CD4-positive, alpha-beta memory T cell (primary cell): ENCODE measurements around the gene EIF1AX. TPM values are rescaled to one million over a fixed set of nuclear protein-coding genes. Genes with fewer than 3 reads are reported as not detected.

Source experiments
- CTCF ChIA-PET: fragments of 350-600 bp; sonication (Branson Sonifier 250); formaldehyde crosslinking; loops from one replicate; lab custom pipeline; 2021; ENCODE audit warnings: inconsistent platforms; ENCODE audit not compliant: partially characterized antibody; lab: Charles Lee
- POLR2A ChIA-PET: fragments of 350-600 bp; sonication (Branson Sonifier 250); formaldehyde crosslinking; loops from one replicate; lab custom pipeline; 2021; ENCODE audit not compliant: partially characterized antibody; lab: Charles Lee
- DNase-seq, 5 donors: peaks; one replicate each; pipeline versions ENCODE4 v3.0.0 to v3.0.0-alpha.2; 2020 to 2022; ENCODE audit warnings: mixed read lengths in 1 of 5
- H3K27ac ChIP-seq: one replicate; pipeline ENCODE4 v1.7.0; 2013; ENCODE audit warnings: low read depth, low read length
- H3K27me3 ChIP-seq: 2 replicates; pipeline ENCODE4 v1.7.0; 2013; ENCODE audit warnings: mild to moderate bottlenecking, low read length, moderate library complexity; ENCODE audit not compliant: insufficient read depth
- H3K36me3 ChIP-seq: 2 replicates; pipeline ENCODE4 v1.7.0; 2013; ENCODE audit warnings: mild to moderate bottlenecking, low read length, moderate library complexity; ENCODE audit not compliant: insufficient read depth
- H3K4me1 ChIP-seq: 2 replicates; pipeline ENCODE4 v1.7.0; 2013; ENCODE audit warnings: mild to moderate bottlenecking, low read length, moderate library complexity; ENCODE audit not compliant: insufficient read depth
- H3K4me3 ChIP-seq, 2 donors: one replicate each; pipeline ENCODE4 v1.7.0; 2013; ENCODE audit warnings: low read length in 2 of 2, mild to moderate bottlenecking in 1 of 2
- H3K9me3 ChIP-seq, 2 donors: one replicate each; pipeline ENCODE4 v1.7.0; 2013; ENCODE audit warnings: low read length in 2 of 2, control low read depth in 1 of 2; ENCODE audit not compliant: control insufficient read depth in 1 of 2
- H3K27ac Mint-ChIP-seq, 7 donors: one replicate each; pipeline ENCODE4 v1.8.0; 2020 to 2021; ENCODE audit warnings: mixed read lengths in 7 of 7, mild to moderate bottlenecking in 6 of 7, inconsistent platforms in 3 of 7, moderate library complexity in 3 of 7
- H3K27me3 Mint-ChIP-seq, 2 donors: one replicate each; pipeline ENCODE4 v1.8.0; 2020 to 2021; ENCODE audit warnings: mixed read lengths in 2 of 2
- H3K36me3 Mint-ChIP-seq, 2 donors: one replicate each; pipeline ENCODE4 v1.8.0; 2020 to 2021; ENCODE audit warnings: mixed read lengths in 2 of 2, inconsistent platforms in 1 of 2, mild to moderate bottlenecking in 1 of 2
- H3K4me1 Mint-ChIP-seq, 4 donors: one replicate each; pipeline ENCODE4 v1.8.0; 2020 to 2021; ENCODE audit warnings: mixed read lengths in 4 of 4, mild to moderate bottlenecking in 1 of 4
- H3K4me3 Mint-ChIP-seq, 8 donors: one replicate each; pipeline ENCODE4 v1.8.0; 2020 to 2021; ENCODE audit warnings: mixed read lengths in 8 of 8, mild to moderate bottlenecking in 7 of 8, moderate library complexity in 6 of 8, inconsistent platforms in 3 of 8
- H3K9me3 Mint-ChIP-seq, 8 donors: one replicate each; pipeline ENCODE4 v1.8.0; 2020 to 2021; ENCODE audit warnings: mixed read lengths in 8 of 8, mild to moderate bottlenecking in 5 of 8, inconsistent platforms in 3 of 8, moderate library complexity in 1 of 8
- intact Hi-C: fragments of 100-400 bp; cut with micrococcal nuclease; formaldehyde crosslinking; loops from one replicate; pipeline ENCODE4 v1.15.1; 2023
- polyA plus RNA-seq, 2 donors: library from polyadenylated mRNA; unstranded; fragments of 300-500 nt; fragmentation: Illumina TruSeq; gene quantifications; one replicate each; pipeline ENCODE4 v1.2.3, GENCODE V29; 2021
- total RNA-seq, 2 experiments: library from RNA; stranded (reverse); gene quantifications; one replicate each; pipeline ENCODE4 v1.2.3, GENCODE V29; 2021

The EIF1AX gene, protein sequence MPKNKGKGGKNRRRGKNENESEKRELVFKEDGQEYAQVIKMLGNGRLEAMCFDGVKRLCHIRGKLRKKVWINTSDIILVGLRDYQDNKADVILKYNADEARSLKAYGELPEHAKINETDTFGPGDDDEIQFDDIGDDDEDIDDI
- total RNA-seq (10 to 100 TPM; 61.1 to 62.4 TPM), polyA plus RNA-seq (100 to 1,000 TPM in 1 of 2 donors, 10 to 100 TPM in 1; 84.9 to 122 TPM)

DNA sequence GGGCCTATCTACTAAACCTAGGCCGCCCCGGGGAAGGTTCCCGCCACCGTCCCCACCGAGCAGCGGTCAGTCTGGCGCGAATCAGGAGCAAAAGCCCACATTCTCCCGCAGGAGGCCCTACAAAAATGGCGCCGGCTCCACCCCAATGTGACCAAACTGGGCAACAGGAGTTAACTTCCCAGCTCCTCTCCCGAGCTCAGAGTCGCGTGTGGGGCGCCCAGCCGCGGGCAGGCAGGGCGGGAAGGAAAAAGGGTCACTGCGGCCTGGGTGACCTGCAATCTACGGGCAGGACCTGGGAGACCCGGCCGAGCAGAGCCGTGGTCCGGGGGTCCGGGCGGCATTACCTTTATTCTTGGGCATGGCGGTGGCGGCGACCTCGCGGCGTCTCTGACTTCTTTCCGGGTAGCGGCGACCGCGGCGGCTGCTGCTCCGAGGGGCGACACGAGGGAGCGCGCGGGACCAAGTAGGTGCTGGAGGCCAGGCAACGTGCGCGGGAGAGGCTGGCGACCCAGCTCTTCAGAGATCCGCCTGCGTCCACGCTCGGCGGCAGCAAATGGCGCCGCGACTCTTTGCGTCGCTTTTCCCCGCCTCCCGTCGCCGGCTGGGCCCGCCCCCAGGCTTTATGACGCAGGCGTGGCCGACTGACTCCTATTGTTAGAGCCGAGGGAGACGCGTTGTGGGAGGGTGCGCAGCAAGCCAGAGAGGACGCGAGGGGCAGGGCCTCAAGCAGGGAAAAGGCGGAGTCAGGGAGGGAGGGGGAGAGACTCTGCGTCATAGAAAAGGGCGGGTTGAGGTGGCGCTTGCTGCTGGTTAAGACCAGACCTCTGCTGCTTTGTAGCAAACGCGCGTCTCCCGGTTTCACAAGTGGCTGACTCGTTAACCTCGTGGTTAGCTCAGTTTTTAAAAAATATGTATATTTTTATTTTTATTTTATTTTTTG, at the start of gene EIF1AX:
EIF1AX (minus strand) TSS at position 558 of the 940 bp plus-strand sequence; CDS start at position 360, 198 bp downstream.
- Mint-ChIP-seq H3K4me1 (peaks cover 12 to 33% (median 28%) of the 10 kb centered on the region in 4 donors), H3K27ac (peak within 1 kb of the TSS; percentile 84 to 96 (median 94)), H3K27me3 (no peaks in the 10 kb centered on the region), H3K4me3 (peak within 1 kb of the TSS; percentile 85 to 95 (median 92)), H3K9me3 (no peaks in the 10 kb centered on the region), H3K36me3 (peaks cover 6 to 23% of the 10 kb centered on the region in 2 donors)
- ChIA-PET POLR2A (interaction anchor here (1.1 to 1.4 kb wide), 4 partner anchors 13 to 302 kb away, joined by 3 read pairs; no protein-coding TSS in a partner anchor), CTCF (no interaction called here)
- no peaks in the 10 kb centered on the region for H3K27me3 ChIP-seq
- no peaks in the 10 kb centered on the region for H3K9me3 ChIP-seq
- H3K4me3 ChIP-seq = peak within 1 kb of the TSS; percentile 80 to 81
- peak; percentile 98 to 100 (median 99) for DNase-seq
- H3K27ac ChIP-seq = peak within 1 kb of the TSS; percentile 84
- H3K4me1 ChIP-seq = peaks cover 22% of the 10 kb centered on the region
- intact Hi-C loops = loop anchor here (5.0 kb wide), 1 partner anchor 126 kb away; the partner anchor contains the start of gene RPS6KA3
- H3K36me3 ChIP-seq = no peaks in the 10 kb centered on the region

DNA sequence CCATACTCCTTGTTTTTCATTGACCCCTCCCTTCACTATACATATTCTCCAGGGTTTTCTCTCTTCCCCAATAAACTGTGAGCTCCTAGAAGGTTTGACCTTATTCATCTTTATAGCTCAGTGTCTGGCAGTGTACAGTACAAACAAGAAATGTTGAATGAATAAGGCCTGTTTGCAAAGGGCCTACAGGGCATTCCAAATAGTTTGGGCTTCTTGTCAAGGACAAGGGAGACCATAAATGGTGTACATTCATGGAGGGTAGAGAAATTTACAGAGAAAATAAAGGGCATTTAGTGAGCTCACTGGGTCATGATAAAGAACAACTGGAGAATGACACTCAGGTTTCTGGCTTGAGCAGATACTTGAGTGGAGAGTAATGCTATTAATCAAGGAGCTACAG, 47.5 kb upstream of the EIF1AX start:
- H3K4me3 Mint-ChIP-seq = no peak overlapping the region
- no peak overlapping the region for H3K4me3 ChIP-seq
- H3K27ac Mint-ChIP-seq = peak overlapping the region in 3 of 7 donors; percentile 3 to 88 (median 5)
- no peaks in the 10 kb centered on the region for H3K27me3 Mint-ChIP-seq
- H3K27ac ChIP-seq = no peak overlapping the region
- peaks cover 9% of the 10 kb centered on the region for H3K36me3 ChIP-seq
- H3K4me1 Mint-ChIP-seq = peaks cover 0 to 4% (median under 1%) of the 10 kb centered on the region in 4 donors
- H3K9me3 ChIP-seq = no peaks in the 10 kb centered on the region
- H3K27me3 ChIP-seq = no peaks in the 10 kb centered on the region
- intact Hi-C loops = no loop called here
- H3K36me3 Mint-ChIP-seq = peaks cover 21 to 32% of the 10 kb centered on the region in 2 donors
- POLR2A ChIA-PET = interaction anchor here (1.0 kb wide), 1 partner anchor 24 kb away, joined by 4 read pairs; no protein-coding TSS in a partner anchor
- no peak for DNase-seq
- no peaks in the 10 kb centered on the region for H3K4me1 ChIP-seq
- H3K9me3 Mint-ChIP-seq = no peaks in the 10 kb centered on the region
- CTCF ChIA-PET = no interaction called here

DNA sequence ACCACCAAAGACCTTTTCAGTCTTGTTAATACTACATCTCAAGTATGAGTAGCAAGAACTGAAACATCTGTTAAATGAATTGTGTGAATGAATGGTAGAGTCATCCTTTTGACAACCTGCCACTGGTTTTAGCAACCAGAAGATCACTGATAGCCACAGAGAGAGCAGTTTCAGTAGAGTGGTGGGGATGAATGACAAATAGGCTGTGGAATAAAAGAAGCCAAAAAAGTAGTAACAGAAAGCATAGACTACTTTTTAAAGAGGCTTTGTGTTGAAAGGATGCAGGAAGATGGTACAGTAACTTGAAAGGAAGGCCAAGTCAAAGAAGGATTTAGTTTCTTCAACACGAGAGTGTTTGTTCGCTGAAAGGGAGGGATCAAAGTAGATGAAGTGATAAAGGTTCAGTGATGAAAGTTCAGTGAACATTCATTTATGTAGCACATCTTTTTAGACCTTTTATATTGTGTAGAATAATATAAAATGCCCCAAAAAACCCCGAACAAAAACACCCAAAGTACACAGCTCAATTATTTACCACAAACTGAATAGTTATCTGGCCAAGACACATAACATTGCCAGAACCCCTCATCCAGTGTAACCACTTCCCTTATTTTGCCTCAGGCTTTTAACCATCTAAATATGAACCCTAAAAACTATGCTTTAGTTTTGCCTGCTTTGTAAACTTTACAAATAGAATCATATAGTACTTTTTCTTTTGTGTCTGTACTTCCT, 40.1 kb upstream of the EIF1AX start:
- intact Hi-C loops = no loop called here
- Histone ChIP-seq H3K27me3 (no peaks in the 10 kb centered on the region), H3K27ac (no peak overlapping the region), H3K9me3 (no peaks in the 10 kb centered on the region), H3K36me3 (peaks cover 12% of the 10 kb centered on the region), H3K4me1 (peaks cover 13% of the 10 kb centered on the region), H3K4me3 (no peak overlapping the region)
- no peak for DNase-seq
- Mint-ChIP-seq H3K36me3 (peaks cover 5 to 39% of the 10 kb centered on the region in 2 donors), H3K9me3 (no peaks in the 10 kb centered on the region), H3K4me1 (peaks cover 4 to 15% (median 13%) of the 10 kb centered on the region in 4 donors), H3K4me3 (no peak overlapping the region), H3K27me3 (no peaks in the 10 kb centered on the region), H3K27ac (peak overlapping the region in 5 of 7 donors; percentile 33 to 81 (median 71))
- ChIA-PET POLR2A (no interaction called here), CTCF (no interaction called here)

DNA sequence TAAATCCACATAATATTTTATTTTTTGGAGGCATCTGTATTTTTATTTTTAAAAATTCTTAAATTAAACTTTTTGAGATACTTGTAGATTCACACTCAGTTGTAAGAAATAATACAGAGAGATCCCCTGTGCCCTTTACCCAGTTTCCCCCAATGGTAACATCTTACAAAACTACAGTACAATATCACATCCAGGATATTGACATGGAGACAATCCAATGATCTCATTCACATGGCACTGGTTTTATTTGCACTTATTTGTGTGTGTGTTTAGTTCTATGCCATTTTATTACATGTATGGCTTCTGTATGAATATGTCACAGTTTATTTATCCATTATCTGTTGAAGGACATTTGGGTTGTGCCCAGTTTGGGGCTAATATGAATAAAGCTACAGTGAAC, 35.5 kb upstream of the EIF1AX start:
- ChIA-PET POLR2A (no interaction called here), CTCF (no interaction called here)
- Histone ChIP-seq H3K4me1 (peaks cover 5% of the 10 kb centered on the region), H3K36me3 (peaks cover 23% of the 10 kb centered on the region), H3K9me3 (no peaks in the 10 kb centered on the region), H3K27ac (no peak overlapping the region), H3K4me3 (no peak overlapping the region), H3K27me3 (no peaks in the 10 kb centered on the region)
- intact Hi-C loops = no loop called here
- no peak overlapping the region for H3K4me3 Mint-ChIP-seq
- H3K27me3 Mint-ChIP-seq = no peaks in the 10 kb centered on the region
- H3K27ac Mint-ChIP-seq = no peak overlapping the region
- no peaks in the 10 kb centered on the region for H3K9me3 Mint-ChIP-seq
- peaks cover 1 to 8% (median 6%) of the 10 kb centered on the region in 4 donors for H3K4me1 Mint-ChIP-seq
- peaks cover 9 to 48% of the 10 kb centered on the region in 2 donors for H3K36me3 Mint-ChIP-seq
- no peak for DNase-seq

DNA sequence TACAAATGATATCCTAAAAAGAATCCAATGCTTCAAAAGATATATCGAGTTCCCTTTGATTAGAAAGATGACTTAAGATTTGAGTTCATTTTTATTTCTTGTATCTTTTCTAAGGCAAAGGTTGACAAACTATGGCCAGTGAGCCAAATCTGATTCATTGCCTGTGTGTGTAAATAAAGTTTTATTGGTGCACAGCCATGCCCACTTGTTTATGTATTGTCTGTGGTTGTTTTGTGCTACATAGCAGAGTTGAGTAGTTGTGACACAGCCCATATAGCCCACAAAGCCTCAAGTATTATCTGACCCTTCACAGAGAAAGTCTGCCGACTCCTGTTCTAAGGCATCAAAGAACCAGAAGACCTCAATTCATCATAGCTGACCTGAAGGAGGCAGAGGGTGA, 32.2 kb upstream of the EIF1AX start:
- Histone ChIP-seq H3K27ac (no peak overlapping the region), H3K4me3 (no peak overlapping the region), H3K4me1 (no peaks in the 10 kb centered on the region), H3K9me3 (no peaks in the 10 kb centered on the region), H3K27me3 (no peaks in the 10 kb centered on the region), H3K36me3 (peaks cover 23% of the 10 kb centered on the region)
- H3K27me3 Mint-ChIP-seq = no peaks in the 10 kb centered on the region
- intact Hi-C loops = no loop called here
- peaks cover 9 to 46% of the 10 kb centered on the region in 2 donors for H3K36me3 Mint-ChIP-seq
- H3K4me3 Mint-ChIP-seq = no peak overlapping the region
- no peak overlapping the region for H3K27ac Mint-ChIP-seq
- POLR2A ChIA-PET = interaction anchor here (0.6 to 0.7 kb wide), 2 partner anchors 18 to 32 kb away, joined by 3 read pairs; no protein-coding TSS in a partner anchor
- no peaks in the 10 kb centered on the region for H3K4me1 Mint-ChIP-seq
- no peaks in the 10 kb centered on the region for H3K9me3 Mint-ChIP-seq
- CTCF ChIA-PET = no interaction called here
- no peak for DNase-seq

DNA sequence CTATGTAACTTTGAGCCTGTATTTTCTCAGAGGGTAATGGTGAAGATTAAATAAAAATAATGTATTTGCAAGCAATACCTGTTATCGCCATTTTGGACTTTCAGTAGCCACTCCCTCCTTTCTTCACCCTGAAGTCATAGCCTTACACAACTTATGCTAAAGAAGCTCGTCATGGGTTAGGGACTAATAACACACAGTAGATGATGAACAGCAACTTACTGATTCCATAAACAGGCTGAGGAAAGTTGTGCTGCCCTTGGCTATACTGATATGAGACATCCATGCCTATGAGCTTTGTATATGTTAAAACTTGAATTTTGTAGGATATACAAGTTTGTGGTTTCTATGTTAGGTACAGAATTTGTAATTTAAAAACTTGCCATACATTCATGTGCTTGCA, 31.7 kb upstream of the EIF1AX start:
- peaks cover 23% of the 10 kb centered on the region for H3K36me3 ChIP-seq
- no peak for DNase-seq
- no peak overlapping the region for H3K4me3 ChIP-seq
- no peaks in the 10 kb centered on the region for H3K9me3 ChIP-seq
- CTCF ChIA-PET = no interaction called here
- H3K27me3 ChIP-seq = no peaks in the 10 kb centered on the region
- no peak overlapping the region for H3K27ac Mint-ChIP-seq
- no peak overlapping the region for H3K27ac ChIP-seq
- H3K4me1 ChIP-seq = no peaks in the 10 kb centered on the region
- POLR2A ChIA-PET = interaction anchor here (0.6 to 0.7 kb wide), 2 partner anchors 18 to 33 kb away, joined by 3 read pairs; no protein-coding TSS in a partner anchor
- H3K27me3 Mint-ChIP-seq = no peaks in the 10 kb centered on the region
- H3K9me3 Mint-ChIP-seq = no peaks in the 10 kb centered on the region
- no peak overlapping the region for H3K4me3 Mint-ChIP-seq
- intact Hi-C loops = no loop called here
- H3K4me1 Mint-ChIP-seq = no peaks in the 10 kb centered on the region
- H3K36me3 Mint-ChIP-seq = peaks cover 9 to 46% of the 10 kb centered on the region in 2 donors
